WTC11 (cell line): Measurements from ENCODE around the gene PSMA3.

Source experiments
- AFF4 ChIP-seq: sonication (generic); formaldehyde crosslinking; IDR thresholded peaks from 2 replicates; pipeline ENCODE4 v1.8.1; 2023; ENCODE audit warnings: mild to moderate bottlenecking, missing genetic modification reagents, borderline replicate concordance
- CTCF ChIP-seq: fragments of 200-600 bp; IDR thresholded peaks from 2 replicates; pipeline ENCODE4 v1.8.0; 2022; ENCODE audit warnings: antibody characterized with exemption
- EMX1 ChIP-seq: fragments of 250-450 bp; sonication (Bioruptor Pico); IDR thresholded peaks from 2 replicates; pipeline ENCODE4 v1.8.0; 2021; ENCODE audit warnings: mild to moderate bottlenecking
- ESRRA ChIP-seq: sonication (generic); formaldehyde crosslinking; IDR thresholded peaks from 2 replicates; pipeline ENCODE4 v1.8.1; 2022; ENCODE audit warnings: mild to moderate bottlenecking, missing genetic modification reagents, borderline replicate concordance
- JUN ChIP-seq: sonication (generic); formaldehyde crosslinking; IDR thresholded peaks from 2 replicates; pipeline ENCODE4 v1.8.0; 2023; ENCODE audit warnings: mild to moderate bottlenecking, missing genetic modification reagents
- MAX ChIP-seq: sonication (generic); formaldehyde crosslinking; IDR thresholded peaks from 2 replicates; pipeline ENCODE4 v1.8.0; 2022; ENCODE audit warnings: mild to moderate bottlenecking, missing genetic modification reagents
- NFYB ChIP-seq: sonication (generic); formaldehyde crosslinking; conservative IDR thresholded peaks from 2 replicates; pipeline ENCODE4 v1.8.0; 2022; ENCODE audit warnings: low read depth, missing genetic modification reagents
- PRRX2 ChIP-seq: fragments of 250-450 bp; sonication (Bioruptor Pico); IDR thresholded peaks from 2 replicates; pipeline ENCODE4 v1.8.0; 2021; ENCODE audit warnings: mild to moderate bottlenecking
- ZNF263 ChIP-seq: sonication (generic); formaldehyde crosslinking; IDR thresholded peaks from 2 replicates; pipeline ENCODE4 v1.8.1; 2022; ENCODE audit warnings: low read depth, mild to moderate bottlenecking, moderate library complexity, missing genetic modification reagents
- ZNF512 ChIP-seq: sonication (generic); formaldehyde crosslinking; IDR thresholded peaks from 2 replicates; pipeline ENCODE4 v1.8.1; 2022; ENCODE audit warnings: missing genetic modification reagents, borderline replicate concordance
- ZNF532 ChIP-seq: fragments of 250-450 bp; sonication (Bioruptor Pico); IDR thresholded peaks from 2 replicates; pipeline ENCODE4 v1.9.0; 2021; ENCODE audit warnings: mild to moderate bottlenecking, borderline replicate concordance

GRCh38 chr14:58292187-58292586, 47.5 kb downstream of the PSMA3 start:
- no peak for TF ChIP-seq MAX
- TF ChIP-seq ESRRA (CRISPR knock-in tag), result no peak
- no peak for TF ChIP-seq JUN
- TF ChIP-seq CTCF, result no peak
- no peak for TF ChIP-seq PRRX2 (CRISPR knock-in tag)
- TF ChIP-seq ZNF532, result no peak
- no peak for TF ChIP-seq NFYB
- no peak for TF ChIP-seq ZNF512
- no peak for TF ChIP-seq EMX1 (CRISPR knock-in tag)
- TF ChIP-seq ZNF263 (CRISPR knock-in tag), result no peak
- no peak for TF ChIP-seq AFF4
